CD4-positive, alpha-beta T cell (primary cell): ENCODE measurements around the gene FXYD3. TPM values are rescaled to one million over a fixed set of nuclear protein-coding genes. Genes with fewer than 3 reads are reported as not detected.
A peak's percentile ranks its signal among the peaks of the same experiment; 100 is the strongest.

Experiments used
- ATAC-seq: fragments of 200-7000 bp; cut with Tn5 transposase; one replicate; pipeline ENCODE4 v1.10.0; 2022; ENCODE audit warnings: mild to moderate bottlenecking; ENCODE audit not compliant: poor library complexity
- CTCF ChIA-PET: fragments of 350-600 bp; sonication (Branson Sonifier 250); formaldehyde crosslinking; loops from one replicate; lab custom pipeline; 2021; ENCODE audit warnings: antibody characterized with exemption, inconsistent platforms; lab: Charles Lee
- POLR2A ChIA-PET: fragments of 350-600 bp; sonication (Branson Sonifier 250); formaldehyde crosslinking; loops from one replicate; lab custom pipeline; 2021; ENCODE audit warnings: antibody characterized with exemption, inconsistent platforms; lab: Charles Lee
- DNase-seq, 14 experiments: peaks; one replicate each; pipeline ENCODE4 v3.0.0-alpha.2; 2013 to 2020; ENCODE audit warnings: mixed read lengths in 2 of 14
- H3K27ac ChIP-seq, 2 donors: one replicate each; pipeline versions ENCODE4 v1.5.1 to v1.7.0; 2013; ENCODE audit warnings: low read length in 2 of 2, low read depth in 1 of 2, mild to moderate bottlenecking in 1 of 2
- H3K27me3 ChIP-seq, 2 experiments: 1 replicate in 1 of 2; 2 replicates in 1 of 2; pipeline versions ENCODE4 v1.6.1 to v1.7.0; 2013; ENCODE audit warnings: low read length in 2 of 2, control low read depth in 1 of 2, mild to moderate bottlenecking in 1 of 2, moderate library complexity in 1 of 2; ENCODE audit not compliant: insufficient read depth in 2 of 2, control insufficient read depth in 1 of 2
- H3K36me3 ChIP-seq: one replicate; pipeline ENCODE4 v1.6.1; 2013; ENCODE audit warnings: low read length, control low read depth; ENCODE audit not compliant: insufficient read depth
- H3K4me1 ChIP-seq: one replicate; pipeline ENCODE4 v1.6.1; 2013; ENCODE audit warnings: low read length, control low read depth; ENCODE audit not compliant: insufficient read depth
- H3K4me3 ChIP-seq: one replicate; pipeline ENCODE4 v1.5.1; 2013; ENCODE audit warnings: mild to moderate bottlenecking, low read length, moderate library complexity
- H3K9me3 ChIP-seq, 2 experiments: 1 replicate in 1 of 2; 2 replicates in 1 of 2; pipeline versions ENCODE4 v1.6.1 to v1.7.0; 2013; ENCODE audit warnings: low read length in 2 of 2, mild to moderate bottlenecking in 2 of 2, control low read depth in 1 of 2, moderate library complexity in 1 of 2; ENCODE audit not compliant: control insufficient read depth in 1 of 2, insufficient read depth in 1 of 2
- H3K27ac Mint-ChIP-seq: one replicate; pipeline ENCODE4 v1.8.0; 2020; ENCODE audit warnings: mixed read lengths
- H3K27me3 Mint-ChIP-seq: one replicate; pipeline ENCODE4 v1.8.0; 2021; ENCODE audit warnings: mixed read lengths
- H3K36me3 Mint-ChIP-seq: one replicate; pipeline ENCODE4 v1.8.0; 2021; ENCODE audit warnings: low read depth, mixed read lengths
- H3K4me1 Mint-ChIP-seq: one replicate; pipeline ENCODE4 v1.8.0; 2021; ENCODE audit warnings: low read depth, mixed read lengths
- H3K4me3 Mint-ChIP-seq: one replicate; pipeline ENCODE4 v1.8.0; 2020; ENCODE audit warnings: mild to moderate bottlenecking, mixed read lengths
- H3K9me3 Mint-ChIP-seq: one replicate; pipeline ENCODE4 v1.8.0; 2020; ENCODE audit warnings: mixed read lengths
- CTCF ChIP-seq: fragments of 200-600 bp; IDR thresholded peaks from one replicate; pipeline ENCODE4 v1.8.0; 2022; ENCODE audit warnings: antibody characterized with exemption, mild to moderate bottlenecking
- intact Hi-C, 2 experiments: fragments of 100-400 bp; cut with DNase I in 1 of 2; cut with micrococcal nuclease in 1 of 2; formaldehyde crosslinking; loops; one replicate each; pipeline versions ENCODE4 v1.15.1 to v1.9.0; 2023 to 2025; cut with DNase I, micrococcal nuclease
- total RNA-seq, 174 experiments: library from RNA in 2 of 174; stranded (reverse) in 2 of 174; gene quantifications; one replicate each; pipeline ENCODE4 v1.2.3 and lab custom pipeline; 2021 to 2026

The FXYD3 gene
- total RNA-seq, 2 experiments from 2014 or later = not detected

- H3K4me1 ChIP-seq = peaks cover 58% of the 10 kb centered on the region
- H3K27me3 Mint-ChIP-seq = no peaks in the 10 kb centered on the region
Observed at GRCh38 chr19:35155981-35156672, 40.5 kb downstream of the FXYD3 start.

GRCh38 chr19:35156673-35157014 lies 41.0 kb downstream of the FXYD3 start:
- no peak for DNase-seq
- ChIA-PET CTCF (interaction anchor here (1.0 kb wide), 1 partner anchor 22 kb away, joined by 3 read pairs; the partner anchor contains the start of gene LGI4), POLR2A (interaction anchor here (0.8 to 1.3 kb wide), 3 partner anchors 12 to 56 kb away, joined by 3 to 6 read pairs (median 3); no protein-coding TSS in a partner anchor)
- ATAC-seq = no peak
- Mint-ChIP-seq H3K36me3 (peaks cover 78% of the 10 kb centered on the region), H3K4me3 (peak overlapping the region; percentile 98), H3K9me3 (no peaks in the 10 kb centered on the region), H3K27ac (peak overlapping the region; percentile 98), H3K27me3 (no peaks in the 10 kb centered on the region), H3K4me1 (peaks cover 75% of the 10 kb centered on the region)
- H3K9me3 ChIP-seq = no peaks in the 10 kb centered on the region
- intact Hi-C loops = no loop called here
- H3K27me3 ChIP-seq = no peaks in the 10 kb centered on the region
- H3K4me1 ChIP-seq = peaks cover 61% of the 10 kb centered on the region
- TF ChIP-seq CTCF = no peak
- H3K4me3 ChIP-seq = peak overlapping the region; percentile 99
- peak overlapping the region; percentile 80 to 89 for H3K27ac ChIP-seq
- H3K36me3 ChIP-seq = peaks cover 55% of the 10 kb centered on the region

More at GRCh38 chr19:35155981-35156672, 40.5 kb downstream of the FXYD3 start:
- Mint-ChIP-seq H3K4me1 (peaks cover 70% of the 10 kb centered on the region), H3K9me3 (no peaks in the 10 kb centered on the region), H3K4me3 (peak overlapping the region; percentile 98), H3K27ac (peak overlapping the region; percentile 98), H3K36me3 (peaks cover 73% of the 10 kb centered on the region)
- ChIA-PET POLR2A (interaction anchor here (0.8 to 1.3 kb wide), 3 partner anchors 13 to 56 kb away, joined by 3 to 6 read pairs (median 3); no protein-coding TSS in a partner anchor), CTCF (no interaction called here)
- H3K36me3 ChIP-seq = peaks cover 50% of the 10 kb centered on the region
- no peak for DNase-seq
- intact Hi-C loops = loop anchor here (2.0 kb wide), 3 partner anchors 15 to 61 kb away; no protein-coding TSS in a partner anchor
- no peaks in the 10 kb centered on the region for H3K9me3 ChIP-seq
- H3K27me3 ChIP-seq = no peaks in the 10 kb centered on the region
- H3K4me3 ChIP-seq = peak overlapping the region; percentile 99
- no peak for ATAC-seq
- TF ChIP-seq CTCF = no peak
- peak overlapping the region; percentile 80 to 89 for H3K27ac ChIP-seq

- Mint-ChIP-seq H3K4me3 (peak overlapping the region; percentile 98), H3K9me3 (peaks cover 4% of the 10 kb centered on the region), H3K27me3 (no peaks in the 10 kb centered on the region), H3K36me3 (peaks cover 86% of the 10 kb centered on the region), H3K4me1 (peaks cover 76% of the 10 kb centered on the region), H3K27ac (peak overlapping the region; percentile 98)
- DNase-seq (no peak), ATAC-seq (no peak)
- intact Hi-C loops = no loop called here
- H3K9me3 ChIP-seq = no peaks in the 10 kb centered on the region
- ChIA-PET POLR2A (no interaction called here), CTCF (interaction anchor here (1.0 kb wide), 1 partner anchor 23 kb away, joined by 3 read pairs; the partner anchor contains the start of gene LGI4)
- peaks cover 66% of the 10 kb centered on the region for H3K4me1 ChIP-seq
- peaks cover 63% of the 10 kb centered on the region for H3K36me3 ChIP-seq
- no peak overlapping the region for H3K4me3 ChIP-seq
- no peak overlapping the region for H3K27ac ChIP-seq
- no peaks in the 10 kb centered on the region for H3K27me3 ChIP-seq
- no peak for TF ChIP-seq CTCF
Observed at GRCh38 chr19:35157431-35157830, 41.8 kb downstream of the FXYD3 start.
